CD4-positive, CD25-positive, alpha-beta regulatory T cell (primary cell): ENCODE measurements around the gene TMEM126B. TPM values are rescaled to one million over a fixed set of nuclear protein-coding genes. Genes with fewer than 3 reads are reported as not detected.

ENCODE experiments used
- ATAC-seq, 2 donors: fragments of 150-1000 bp; cut with Tn5 transposase; one replicate each; pipeline ENCODE4 v1.10.0; 2021; ENCODE audit warnings: low read depth in 2 of 2, moderate number of reproducible peaks in 2 of 2, moderate library complexity in 1 of 2
- DNase-seq, 3 donors: peaks; one replicate each; pipeline versions ENCODE4 v3.0.0 to v3.0.0-alpha.2; 2012 to 2022; ENCODE audit warnings: mixed read lengths in 1 of 3
- H3K27ac ChIP-seq: one replicate; pipeline ENCODE4 v1.7.0; 2013; ENCODE audit warnings: mild to moderate bottlenecking, low read length; ENCODE audit not compliant: insufficient read depth, poor library complexity, severe bottlenecking
- H3K27me3 ChIP-seq: one replicate; pipeline ENCODE4 v1.7.0; 2013; ENCODE audit warnings: low read length; ENCODE audit not compliant: control insufficient read depth, insufficient read depth
- H3K36me3 ChIP-seq: one replicate; pipeline ENCODE4 v1.7.0; 2013; ENCODE audit warnings: mild to moderate bottlenecking, low read length, moderate library complexity; ENCODE audit not compliant: control insufficient read depth, insufficient read depth
- H3K4me1 ChIP-seq: 2 replicates; pipeline ENCODE4 v1.7.0; 2013; ENCODE audit warnings: mild to moderate bottlenecking, low read length; ENCODE audit not compliant: insufficient read depth, control insufficient read depth, poor library complexity, severe bottlenecking
- H3K4me3 ChIP-seq: one replicate; pipeline ENCODE4 v1.7.0; 2013; ENCODE audit warnings: low read depth, mild to moderate bottlenecking, low read length, moderate library complexity
- H3K9me3 ChIP-seq, 2 experiments: 1 replicate in 1 of 2; 2 replicates in 1 of 2; pipeline ENCODE4 v1.7.0; 2013; ENCODE audit warnings: low read length in 2 of 2, mild to moderate bottlenecking in 1 of 2, moderate library complexity in 1 of 2; ENCODE audit not compliant: control insufficient read depth in 2 of 2
- H3K27ac Mint-ChIP-seq, 3 donors: one replicate each; pipeline ENCODE4 v1.8.0; 2020 to 2022; ENCODE audit warnings: mild to moderate bottlenecking in 3 of 3, mixed read lengths in 3 of 3, moderate library complexity in 2 of 3
- H3K27me3 Mint-ChIP-seq: one replicate; pipeline ENCODE4 v1.8.0; 2022; ENCODE audit warnings: mild to moderate bottlenecking, mixed read lengths
- H3K36me3 Mint-ChIP-seq: one replicate; pipeline ENCODE4 v1.8.0; 2020; ENCODE audit warnings: mixed read lengths
- H3K4me1 Mint-ChIP-seq, 4 donors: one replicate each; pipeline ENCODE4 v1.8.0; 2020 to 2022; ENCODE audit warnings: mixed read lengths in 4 of 4, mild to moderate bottlenecking in 1 of 4
- H3K4me3 Mint-ChIP-seq, 4 donors: one replicate each; pipeline ENCODE4 v1.8.0; 2020 to 2022; ENCODE audit warnings: mild to moderate bottlenecking in 4 of 4, mixed read lengths in 4 of 4, moderate library complexity in 3 of 4
- H3K9me3 Mint-ChIP-seq, 7 donors: one replicate each; pipeline ENCODE4 v1.8.0; 2020 to 2022; ENCODE audit warnings: mixed read lengths in 7 of 7, mild to moderate bottlenecking in 3 of 7, moderate library complexity in 2 of 7
- polyA plus RNA-seq, 4 donors: library from polyadenylated mRNA; unstranded; fragments of 300-500 nt; fragmentation: Illumina TruSeq; gene quantifications; one replicate each; pipeline ENCODE4 v1.2.3, GENCODE V29; 2021
- total RNA-seq: library from RNA; stranded (reverse); gene quantifications from one replicate; pipeline ENCODE4 v1.2.3, GENCODE V29; 2022

TMEM126B gene
- total RNA-seq (21.7 TPM), polyA plus RNA-seq (10 to 100 TPM; 52.8 to 76.7 (median 65.6) TPM)

- H3K27me3 Mint-ChIP-seq = no peaks in the 10 kb centered on the region
- Histone ChIP-seq H3K27ac (peak within 1 kb of the TSS; percentile 81), H3K4me1 (peaks cover 17% of the 10 kb centered on the region), H3K9me3 (no peaks in the 10 kb centered on the region), H3K36me3 (peaks cover 15% of the 10 kb centered on the region), H3K4me3 (peak within 1 kb of the TSS; percentile 100), H3K27me3 (peaks cover 2% of the 10 kb centered on the region)
- H3K36me3 Mint-ChIP-seq = peaks cover 6% of the 10 kb centered on the region
- no peaks in the 10 kb centered on the region for H3K9me3 Mint-ChIP-seq
- H3K4me1 Mint-ChIP-seq = peaks cover 19 to 58% (median 38%) of the 10 kb centered on the region in 4 donors
- peak within 1 kb of the TSS; percentile 90 to 99 (median 98) for H3K4me3 Mint-ChIP-seq
- ATAC-seq = peak; percentile 99
- DNase-seq = peak; percentile 94 to 98 (median 95)
- H3K27ac Mint-ChIP-seq = peak within 1 kb of the TSS; percentile 96 to 98 (median 96)
These were observed at the start of gene TMEM126B for GRCh38 chr11:85627998-85628770. Gene TMEM126B (plus strand): TSS chr11:85628593. CDS start chr11:85628608, 15 bp downstream.

GRCh38 chr11:85582111-85582510 lies 46.3 kb upstream of the TMEM126B start:
- Mint-ChIP-seq H3K4me3 (no peak overlapping the region), H3K27me3 (peaks cover 11% of the 10 kb centered on the region), H3K4me1 (no peaks in the 10 kb centered on the region), H3K36me3 (no peaks in the 10 kb centered on the region), H3K27ac (no peak overlapping the region), H3K9me3 (peaks cover 0 to 2% (median 1%) of the 10 kb centered on the region in 7 donors)
- ATAC-seq (no peak), DNase-seq (no peak)
- H3K4me1 ChIP-seq = no peaks in the 10 kb centered on the region
- H3K9me3 ChIP-seq = no peaks in the 10 kb centered on the region
- no peak overlapping the region for H3K27ac ChIP-seq
- H3K4me3 ChIP-seq = no peak overlapping the region
- no peaks in the 10 kb centered on the region for H3K27me3 ChIP-seq
- no peaks in the 10 kb centered on the region for H3K36me3 ChIP-seq

GRCh38 chr11:85589373-85589772 lies 39.0 kb upstream of the TMEM126B start:
- Histone ChIP-seq H3K27me3 (peaks cover 2% of the 10 kb centered on the region), H3K36me3 (no peaks in the 10 kb centered on the region), H3K9me3 (peaks cover 0 to 3% of the 10 kb centered on the region in 2 experiments), H3K4me3 (no peak overlapping the region), H3K4me1 (no peaks in the 10 kb centered on the region), H3K27ac (no peak overlapping the region)
- no peak overlapping the region for H3K4me3 Mint-ChIP-seq
- H3K27ac Mint-ChIP-seq = no peak overlapping the region
- H3K36me3 Mint-ChIP-seq = no peaks in the 10 kb centered on the region
- H3K4me1 Mint-ChIP-seq = no peaks in the 10 kb centered on the region
- ATAC-seq (no peak), DNase-seq (no peak)
- H3K27me3 Mint-ChIP-seq = peaks cover 17% of the 10 kb centered on the region
- peaks cover 0 to 3% (median 0%) of the 10 kb centered on the region in 7 donors for H3K9me3 Mint-ChIP-seq

- H3K27me3 ChIP-seq = peaks cover 2% of the 10 kb centered on the region
- peak in 1 of 3 donors; percentile 11 for DNase-seq
- H3K36me3 ChIP-seq = no peaks in the 10 kb centered on the region
- H3K9me3 ChIP-seq = peaks cover 0 to 3% of the 10 kb centered on the region in 2 experiments
- H3K27ac ChIP-seq = no peak overlapping the region
- H3K9me3 Mint-ChIP-seq = peaks cover 0 to 3% (median 0%) of the 10 kb centered on the region in 7 donors
- H3K4me1 ChIP-seq = no peaks in the 10 kb centered on the region
- ATAC-seq = no peak
- no peak overlapping the region for H3K4me3 Mint-ChIP-seq
- H3K4me3 ChIP-seq = no peak overlapping the region
- no peaks in the 10 kb centered on the region for H3K36me3 Mint-ChIP-seq
- no peak overlapping the region for H3K27ac Mint-ChIP-seq
- H3K27me3 Mint-ChIP-seq = peaks cover 17% of the 10 kb centered on the region
- no peaks in the 10 kb centered on the region for H3K4me1 Mint-ChIP-seq
These were observed 37.4 kb upstream of the TMEM126B start for GRCh38 chr11:85590848-85591483.

- H3K4me1 ChIP-seq = no peaks in the 10 kb centered on the region
- H3K27me3 ChIP-seq = no peaks in the 10 kb centered on the region
- peaks cover 4% of the 10 kb centered on the region for H3K27me3 Mint-ChIP-seq
- DNase-seq (peak in 2 of 3 donors; percentile 52 to 61), ATAC-seq (peak in 1 of 2 donors; percentile 48)
- H3K9me3 ChIP-seq = no peaks in the 10 kb centered on the region
- no peak overlapping the region for H3K4me3 ChIP-seq
- H3K4me3 Mint-ChIP-seq = no peak overlapping the region
- peaks cover 0 to 2% (median 0%) of the 10 kb centered on the region in 7 donors for H3K9me3 Mint-ChIP-seq
- no peaks in the 10 kb centered on the region for H3K4me1 Mint-ChIP-seq
- H3K27ac ChIP-seq = no peak overlapping the region
- H3K36me3 Mint-ChIP-seq = no peaks in the 10 kb centered on the region
- H3K27ac Mint-ChIP-seq = no peak overlapping the region
- H3K36me3 ChIP-seq = no peaks in the 10 kb centered on the region
These were observed 33.0 kb upstream of the TMEM126B start for GRCh38 chr11:85595285-85595884.

- no peaks in the 10 kb centered on the region for H3K9me3 ChIP-seq
- H3K4me1 ChIP-seq = no peaks in the 10 kb centered on the region
- no peaks in the 10 kb centered on the region for H3K27me3 Mint-ChIP-seq
- no peaks in the 10 kb centered on the region for H3K4me1 Mint-ChIP-seq
- H3K36me3 Mint-ChIP-seq = no peaks in the 10 kb centered on the region
- H3K27ac ChIP-seq = no peak overlapping the region
- H3K27ac Mint-ChIP-seq = no peak overlapping the region
- H3K4me3 ChIP-seq = no peak overlapping the region
- DNase-seq (no peak), ATAC-seq (no peak)
- no peak overlapping the region for H3K4me3 Mint-ChIP-seq
- H3K27me3 ChIP-seq = no peaks in the 10 kb centered on the region
- no peaks in the 10 kb centered on the region for H3K36me3 ChIP-seq
- peaks cover 0 to 2% (median 0%) of the 10 kb centered on the region in 7 donors for H3K9me3 Mint-ChIP-seq
These were observed 31.5 kb upstream of the TMEM126B start for GRCh38 chr11:85596886-85597285.

- Mint-ChIP-seq H3K4me3 (no peak overlapping the region), H3K27me3 (peaks cover 6% of the 10 kb centered on the region), H3K36me3 (no peaks in the 10 kb centered on the region), H3K27ac (no peak overlapping the region), H3K4me1 (no peaks in the 10 kb centered on the region), H3K9me3 (no peaks in the 10 kb centered on the region)
- DNase-seq = no peak
- Histone ChIP-seq H3K27me3 (no peaks in the 10 kb centered on the region), H3K4me1 (no peaks in the 10 kb centered on the region), H3K9me3 (no peaks in the 10 kb centered on the region), H3K27ac (no peak overlapping the region), H3K4me3 (no peak overlapping the region), H3K36me3 (no peaks in the 10 kb centered on the region)
- ATAC-seq = no peak
These were observed 29.3 kb upstream of the TMEM126B start for GRCh38 chr11:85599083-85599482.
